ENCODE measurements around the gene XRRA1. TPM values are rescaled to one million over a fixed set of nuclear protein-coding genes. Genes with fewer than 3 reads are reported as not detected.
A peak's percentile ranks its signal among the peaks of the same experiment; 100 is the strongest.
"Not testable (repeated sequence)": the region's sequence is repeated elsewhere in the genome, so short reads cannot be mapped to it uniquely, and the experiment has no call there.

Gene XRRA1
- total RNA-seq, 1 experiment from 2014 or later: 17.3 TPM

DNA sequence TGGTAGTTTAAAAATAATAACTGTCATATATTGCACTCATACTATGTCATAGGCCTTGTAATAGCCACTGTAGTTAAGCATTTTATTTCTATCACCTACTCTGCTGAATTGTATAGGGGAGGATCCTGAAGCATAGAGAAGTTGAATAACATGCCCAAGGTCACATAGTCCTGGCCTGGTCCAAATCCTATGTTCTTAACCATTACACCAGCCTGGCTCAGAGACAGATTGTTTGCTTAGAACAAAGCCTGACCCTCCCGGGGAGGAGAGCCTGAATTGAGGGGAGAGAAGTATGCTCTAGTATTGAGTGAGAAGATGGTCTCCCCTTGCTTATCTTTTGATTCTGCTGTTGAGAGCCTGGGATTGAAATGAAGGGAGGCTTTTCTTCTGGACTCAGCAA is 42.0 kb upstream of the XRRA1 start:
- DNase-seq (ENCODE audit: low read depth, low spot score) (no peak), ATAC-seq (no peak)
- RAD21 ChIA-PET (ENCODE audit: low non-redundant PET in 1 of 2, low total read pairs in 2 of 2, uncharacterized antibody in 2 of 2, unreplicated experiment in 2 of 2): no interaction called here
- Histone ChIP-seq H3K4me3 (replicated peaks in 1 of 2; ENCODE audit: low read depth in 1 of 2, low read length in 2 of 2) (no peak overlapping the region), H2AFZ (ENCODE audit: low read depth, low read length, poor library complexity, severe bottlenecking) (no peak overlapping the region), H3K9me2 (ENCODE audit: insufficient read depth) (no peaks in the 10 kb centered on the region), H3K36me3 (ENCODE audit: control insufficient read depth in 1 of 2, insufficient read depth in 2 of 2, low read length in 2 of 2) (peaks cover 8 to 16% of the 10 kb centered on the region in 2 experiments), H3K27ac (ENCODE audit: low read depth, low read length) (no peak overlapping the region), H3K4me1 (ENCODE audit: control insufficient read depth in 1 of 2, insufficient read depth in 2 of 2, low read length in 2 of 2) (peaks cover 0 to 11% of the 10 kb centered on the region in 2 experiments; a peak in 1 of 4 replicates), H3K9me3 (ENCODE audit: control insufficient read depth in 1 of 2, insufficient read depth in 1 of 2, low read depth in 1 of 2, low read length in 2 of 2) (no peaks in the 10 kb centered on the region), H3K4me2 (ENCODE audit: low read length) (no peak overlapping the region), H3K27me3 (ENCODE audit: insufficient read depth, low read length) (no peaks in the 10 kb centered on the region), H3K79me2 (ENCODE audit: insufficient read depth, low read length) (peaks cover 21% of the 10 kb centered on the region), H4K20me1 (ENCODE audit: insufficient read depth) (no peaks in the 10 kb centered on the region), H3K9ac (ENCODE audit: low read length) (no peak overlapping the region)
- POLR2A ChIA-PET: no interaction called here
- CTCF ChIA-PET: no interaction called here
- TF ChIP-seq, protein P1, sequence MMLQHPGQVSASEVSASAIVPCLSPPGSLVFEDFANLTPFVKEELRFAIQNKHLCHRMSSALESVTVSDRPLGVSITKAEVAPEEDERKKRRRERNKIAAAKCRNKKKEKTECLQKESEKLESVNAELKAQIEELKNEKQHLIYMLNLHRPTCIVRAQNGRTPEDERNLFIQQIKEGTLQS (IDR thresholded peaks at IDR 0.05): no peak
- TF ChIP-seq SRF (IDR thresholded peaks at IDR 0.05; ENCODE audit: low read depth) (no peak), ZNF274 (IDR thresholded peaks at IDR 0.05; ENCODE audit: low read depth, low read length) (no peak)
- intact Hi-C loops (cut with micrococcal nuclease): no loop called here
- BruUV-seq (replicated peaks): no TSS peak

DNA sequence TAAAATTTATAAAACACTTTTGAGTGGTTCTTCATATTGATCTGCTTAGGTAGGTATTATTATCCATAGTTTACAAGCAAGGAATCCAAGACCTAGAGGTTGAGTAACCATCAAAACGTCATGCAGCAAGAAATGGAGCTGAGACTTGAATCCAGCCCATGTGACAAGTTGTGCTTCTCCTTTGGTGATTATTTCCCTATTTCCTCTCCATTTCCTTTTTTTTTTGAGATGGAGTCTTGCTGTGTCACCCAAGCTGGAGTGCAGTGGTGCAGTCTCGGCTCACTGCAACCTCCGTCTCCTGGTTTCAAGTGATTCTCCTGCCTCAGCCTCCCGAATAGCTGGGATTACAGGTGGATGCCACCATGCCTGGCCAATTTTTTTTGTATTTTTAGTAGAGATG is 41.3 kb upstream of the XRRA1 start:
- intact Hi-C loops (cut with micrococcal nuclease); RAD21 ChIA-PET (ENCODE audit: low non-redundant PET in 1 of 2, low total read pairs in 2 of 2, uncharacterized antibody in 2 of 2, unreplicated experiment in 2 of 2); H3K9me2 ChIP-seq (ENCODE audit: insufficient read depth); H3K27ac ChIP-seq (ENCODE audit: low read depth, low read length); DNase-seq (ENCODE audit: low read depth, low spot score); H3K27me3 ChIP-seq (ENCODE audit: insufficient read depth, low read length); H3K9me3 ChIP-seq (ENCODE audit: control insufficient read depth in 1 of 2, insufficient read depth in 1 of 2, low read depth in 1 of 2, low read length in 2 of 2); ATAC-seq; POLR2A ChIA-PET; BruUV-seq (replicated peaks); CTCF ChIA-PET; H4K20me1 ChIP-seq (ENCODE audit: insufficient read depth); H3K9ac ChIP-seq (ENCODE audit: low read length); H2AFZ ChIP-seq (ENCODE audit: low read depth, low read length, poor library complexity, severe bottlenecking): not testable (repeated sequence)
- Histone ChIP-seq H3K4me2 (ENCODE audit: low read length) (peak overlapping the region; percentile 87), H3K4me1 (ENCODE audit: control insufficient read depth in 1 of 2, insufficient read depth in 2 of 2, low read length in 2 of 2) (peaks cover 0 to 11% of the 10 kb centered on the region in 2 experiments; a peak in 1 of 4 replicates), H3K79me2 (ENCODE audit: insufficient read depth, low read length) (peaks cover 21% of the 10 kb centered on the region), H3K36me3 (ENCODE audit: control insufficient read depth in 1 of 2, insufficient read depth in 2 of 2, low read length in 2 of 2) (peaks cover 8 to 15% of the 10 kb centered on the region in 2 experiments), H3K4me3 (replicated peaks in 1 of 2; ENCODE audit: low read depth in 1 of 2, low read length in 2 of 2) (peak overlapping the region in 1 of 2 experiments; percentile 98; a peak in 2 of 4 replicates)
